Stomach (tissue), 4 donors: ENCODE results near the gene RPL5.

Experiments used
- CTCF ChIP-seq, 7 experiments: fragments of 450-650 bp in 4 of 7; fragments of 200-600 bp in 3 of 7; sonication (generic) in 3 of 7; IDR thresholded peaks; one replicate each; pipeline ENCODE4 v1.5.1; 2016 to 2019; ENCODE audit warnings: antibody characterized with exemption in 7 of 7, control low read depth in 2 of 7, mild to moderate bottlenecking in 1 of 7
- POLR2A ChIP-seq, 4 donors: fragments of 450-650 bp; IDR thresholded peaks; one replicate each; pipeline ENCODE4 v1.6.1; 2016; ENCODE audit warnings: antibody characterized with exemption in 4 of 4, control low read depth in 2 of 4, mild to moderate bottlenecking in 1 of 4, moderate library complexity in 1 of 4
- POLR2AphosphoS5 ChIP-seq, 3 donors: sonication (generic); formaldehyde crosslinking; IDR thresholded peaks; one replicate each; pipeline ENCODE4 v1.6.1; 2016; ENCODE audit warnings: antibody characterized with exemption in 3 of 3

- no peak for TF ChIP-seq CTCF (IDR thresholded peaks at IDR 0.05)
- TF ChIP-seq POLR2AphosphoS5 (IDR thresholded peaks at IDR 0.05) = no peak
- no peak for TF ChIP-seq POLR2A (IDR thresholded peaks at IDR 0.05)
Measured at GRCh38 chr1:92877792-92878191, 46.0 kb downstream of the RPL5 start.
